Osteoblast (primary cell): ENCODE measurements around the gene GNG12. TPM values are rescaled to one million over a fixed set of nuclear protein-coding genes. Genes with fewer than 3 reads are reported as not detected.
"Not testable (repeated sequence)": the region's sequence is repeated elsewhere in the genome, so short reads cannot be mapped to it uniquely, and the experiment has no call there.

ENCODE experiments used
- DNase-seq: peaks from one replicate; pipeline ENCODE4 v3.0.0; 2011; ENCODE audit warnings: low spot score, mixed read lengths; ENCODE audit not compliant: insufficient read length; ENCODE audit errors: missing footprints
- H2AFZ ChIP-seq: 2 replicates; pipeline ENCODE4 v1.6.0; 2011; ENCODE audit warnings: mild to moderate bottlenecking, low read length
- H3K27ac ChIP-seq: 2 replicates; pipeline ENCODE4 v1.5.1; 2011; ENCODE audit warnings: mild to moderate bottlenecking, low read depth, low read length, moderate library complexity
- H3K27me3 ChIP-seq: 2 replicates; pipeline ENCODE4 v1.6.0; 2012; ENCODE audit warnings: mild to moderate bottlenecking, control low read depth, inconsistent platforms, low read length, moderate library complexity; ENCODE audit not compliant: insufficient read depth
- H3K36me3 ChIP-seq: 2 replicates; pipeline ENCODE4 v1.5.1; 2011; ENCODE audit warnings: mild to moderate bottlenecking, low read length, control low read depth, moderate library complexity; ENCODE audit not compliant: insufficient read depth
- H3K4me1 ChIP-seq: 2 replicates; pipeline ENCODE4 v1.5.1; 2011; ENCODE audit warnings: mild to moderate bottlenecking, low read length, control low read depth, moderate library complexity; ENCODE audit not compliant: insufficient read depth
- H3K4me2 ChIP-seq: 2 replicates; pipeline ENCODE4 v1.6.0; 2011; ENCODE audit warnings: mild to moderate bottlenecking, low read length; ENCODE audit not compliant: insufficient read depth
- H3K4me3 ChIP-seq: fragments of 200-600 bp; sonication (generic); 3 replicates; pipeline ENCODE4 v1.5.1; 2012; ENCODE audit warnings: mild to moderate bottlenecking, low read length, inconsistent platforms; ENCODE audit not compliant: insufficient read depth
- H3K79me2 ChIP-seq: 2 replicates; pipeline ENCODE4 v1.6.0; 2012; ENCODE audit warnings: mild to moderate bottlenecking, low read length, control low read depth, inconsistent platforms; ENCODE audit not compliant: insufficient read depth
- H3K9me3 ChIP-seq: 2 replicates; pipeline ENCODE4 v1.5.1; 2011; ENCODE audit warnings: low read depth, low read length, control low read depth
- H4K20me1 ChIP-seq: 2 replicates; pipeline ENCODE4 v1.6.0; 2012; ENCODE audit warnings: mild to moderate bottlenecking, low read length, control low read depth; ENCODE audit not compliant: insufficient read depth
- CTCF ChIP-seq: IDR thresholded peaks from 2 replicates; pipeline ENCODE4 v1.5.1; 2011; ENCODE audit warnings: mild to moderate bottlenecking, low read depth, low read length, moderate library complexity; ENCODE audit errors: extremely low read depth
- total RNA-seq: library from RNA; depleted of rRNA; stranded (reverse); fragments of >200 nt; gene quantifications from 2 replicates; pipeline ENCODE4 v1.2.3, GENCODE V29; 2012

The GNG12 gene
- total RNA-seq, 1 donor: 219 TPM

DNA sequence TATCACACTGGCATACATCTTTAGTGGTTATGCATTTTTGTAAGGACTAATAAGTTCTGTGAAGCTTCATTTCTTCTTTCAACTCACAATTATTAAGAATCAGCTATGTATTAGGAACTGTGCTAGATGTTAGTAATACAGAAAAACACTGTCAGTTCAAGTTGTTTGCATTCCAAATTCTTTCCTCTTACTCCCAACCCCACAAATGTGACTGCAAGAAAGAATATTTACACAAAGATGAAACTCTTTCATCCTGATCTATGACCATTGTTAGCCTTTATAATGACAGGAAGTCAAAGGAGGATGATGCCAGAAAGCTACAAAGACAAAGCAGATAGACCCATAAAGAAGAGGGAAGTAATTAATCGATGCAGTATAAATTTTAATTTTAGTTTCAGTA is 169.2 kb downstream of the GNG12 start:
- H3K9me3 ChIP-seq: no peaks in the 10 kb centered on the region
- H3K27ac ChIP-seq: no peak overlapping the region
- H3K36me3 ChIP-seq: no peaks in the 10 kb centered on the region
- no peak for TF ChIP-seq CTCF
- no peaks in the 10 kb centered on the region for H4K20me1 ChIP-seq
- DNase-seq: no peak
- no peak overlapping the region for H3K4me2 ChIP-seq
- no peaks in the 10 kb centered on the region for H3K27me3 ChIP-seq
- no peak overlapping the region for H2AFZ ChIP-seq
- H3K4me1 ChIP-seq: no peaks in the 10 kb centered on the region
- no peaks in the 10 kb centered on the region for H3K79me2 ChIP-seq
- H3K4me3 ChIP-seq: no peak overlapping the region

DNA sequence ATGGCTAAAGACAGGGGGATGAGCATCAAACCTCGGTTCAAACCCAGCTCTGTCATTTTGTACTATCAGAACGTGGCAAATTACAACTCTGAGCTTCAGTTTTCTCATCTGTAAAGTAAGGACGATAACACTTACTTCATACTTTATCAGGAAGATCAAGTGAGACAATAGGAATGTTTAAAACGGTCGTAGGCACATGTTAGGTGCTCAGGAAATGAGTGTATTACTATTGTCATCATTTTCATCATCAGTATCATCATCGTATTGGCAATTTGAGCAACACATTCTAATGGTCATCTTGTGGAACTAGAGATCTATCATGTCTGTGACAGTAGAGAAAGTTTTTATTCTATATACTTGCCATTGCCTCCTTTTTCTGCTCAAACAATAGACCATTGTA is 170.4 kb downstream of the GNG12 start:
- Histone ChIP-seq H3K4me3 (no peak overlapping the region), H3K36me3 (no peaks in the 10 kb centered on the region), H3K79me2 (no peaks in the 10 kb centered on the region), H4K20me1 (no peaks in the 10 kb centered on the region), H3K4me2 (no peak overlapping the region), H3K4me1 (no peaks in the 10 kb centered on the region), H3K27ac (no peak overlapping the region), H3K9me3 (no peaks in the 10 kb centered on the region), H3K27me3 (no peaks in the 10 kb centered on the region), H2AFZ (no peak overlapping the region)
- DNase-seq: no peak
- TF ChIP-seq CTCF: no peak

GRCh38 chr1:67659229-67659628 is 174.0 kb downstream of the GNG12 start:
- no peak overlapping the region for H3K4me2 ChIP-seq
- no peaks in the 10 kb centered on the region for H4K20me1 ChIP-seq
- no peaks in the 10 kb centered on the region for H3K27me3 ChIP-seq
- H3K36me3 ChIP-seq: no peaks in the 10 kb centered on the region
- no peak overlapping the region for H3K4me3 ChIP-seq
- no peak overlapping the region for H2AFZ ChIP-seq
- no peaks in the 10 kb centered on the region for H3K9me3 ChIP-seq
- no peak overlapping the region for H3K27ac ChIP-seq
- no peaks in the 10 kb centered on the region for H3K79me2 ChIP-seq
- DNase-seq: no peak
- H3K4me1 ChIP-seq: no peaks in the 10 kb centered on the region
- no peak for TF ChIP-seq CTCF

- DNase-seq, H3K4me3 ChIP-seq, H3K4me2 ChIP-seq, H2AFZ ChIP-seq, H3K79me2 ChIP-seq, H4K20me1 ChIP-seq, H3K4me1 ChIP-seq, H3K9me3 ChIP-seq, H3K36me3 ChIP-seq, H3K27me3 ChIP-seq, H3K27ac ChIP-seq: not testable (repeated sequence)
Measured at GRCh38 chr1:67657152-67657551, 176.1 kb downstream of the GNG12 start.

GRCh38 chr1:67655581-67655980 is 177.7 kb downstream of the GNG12 start:
- Histone ChIP-seq H3K36me3 (no peaks in the 10 kb centered on the region), H2AFZ (no peak overlapping the region), H3K4me2 (no peak overlapping the region), H3K79me2 (no peaks in the 10 kb centered on the region), H3K4me3 (no peak overlapping the region), H3K9me3 (no peaks in the 10 kb centered on the region), H3K4me1 (peaks cover 6% of the 10 kb centered on the region), H4K20me1 (no peaks in the 10 kb centered on the region), H3K27me3 (no peaks in the 10 kb centered on the region), H3K27ac (no peak overlapping the region)
- no peak for DNase-seq
- TF ChIP-seq CTCF: no peak
